OCI-LY3 (cell line): ENCODE data around the gene LGALS7B.
"Not testable (repeated sequence)": the region's sequence is repeated elsewhere in the genome, so short reads cannot be mapped to it uniquely, and the experiment has no call there.

ENCODE experiments used
- H2AFZ ChIP-seq: fragments of 200-600, 300-600 bp; shearing (Covaris generic); 2 replicates; pipeline ENCODE4 v1.6.0; 2014; ENCODE audit warnings: antibody characterized with exemption, low read depth, low read length
- H3K27ac ChIP-seq: fragments of 200-600, 300-600 bp; sonication (generic); 2 replicates; pipeline ENCODE4 v1.5.1; 2014; ENCODE audit warnings: mild to moderate bottlenecking, low read length, moderate library complexity, mixed read lengths
- H3K27me3 ChIP-seq: fragments of 200-600, 300-600 bp; sonication (generic); 2 replicates; pipeline ENCODE4 v1.6.1; 2014; ENCODE audit warnings: low read depth, low read length, mixed read lengths
- H3K36me3 ChIP-seq: fragments of 200-600, 300-600 bp; sonication (generic); replicated peaks from 2 replicates; pipeline ENCODE3; 2014; ENCODE audit warnings: low read depth, low read length, mixed read lengths
- H3K4me1 ChIP-seq: fragments of 300-600, 200-600 bp; sonication (generic); 2 replicates; pipeline ENCODE4 v1.6.1; 2014; ENCODE audit warnings: low read length, mixed read lengths
- H3K4me2 ChIP-seq: fragments of 200-600, 300-600 bp; sonication (generic); 2 replicates; pipeline ENCODE4 v1.6.1; 2014; ENCODE audit warnings: low read length, mixed read lengths
- H3K4me3 ChIP-seq: fragments of 300-600, 200-600 bp; sonication (generic); 2 replicates; pipeline ENCODE4 v1.5.1; 2014; ENCODE audit warnings: antibody characterized with exemption, mild to moderate bottlenecking, low read length, moderate library complexity
- H3K79me2 ChIP-seq: fragments of 300-600, 200-600 bp; shearing (Covaris generic); 2 replicates; pipeline ENCODE4 v1.6.1; 2014; ENCODE audit warnings: mild to moderate bottlenecking, low read length, mixed read lengths
- H3K9ac ChIP-seq: fragments of 300-600, 200-600 bp; shearing (Covaris generic); 2 replicates; pipeline ENCODE4 v1.6.0; 2014; ENCODE audit warnings: mild to moderate bottlenecking, low read length, moderate library complexity
- H3K9me3 ChIP-seq: fragments of 200-600, 300-600 bp; shearing (Covaris generic); 2 replicates; pipeline ENCODE4 v1.6.1; 2014; ENCODE audit warnings: low read length, mixed read lengths; ENCODE audit not compliant: insufficient read depth
- H4K20me1 ChIP-seq: fragments of 200-600, 300-600 bp; sonication (generic); 2 replicates; pipeline ENCODE4 v1.6.1; 2016; ENCODE audit warnings: low read length, mixed read lengths; ENCODE audit not compliant: insufficient read depth
- EZH2phosphoT487 ChIP-seq: fragments of 200-600 bp; shearing (Covaris generic); IDR thresholded peaks from 2 replicates; pipeline ENCODE4 v1.6.1; 2018; ENCODE audit warnings: antibody characterized with exemption, mixed run types, low read depth
- TF ChIP-seq, protein P1 (sequence below): fragments of 200-600, 300-600 bp; sonication (generic); IDR thresholded peaks from 2 replicates; pipeline ENCODE4 v1.5.1; 2014; ENCODE audit warnings: antibody characterized with exemption, low read length, low read depth

LGALS7B gene

GRCh38 chr19:38809592-38810252 is 20.7 kb downstream of the LGALS7B start:
- H2AFZ ChIP-seq: no peak overlapping the region
- H3K9ac ChIP-seq: no peak overlapping the region
- no peaks in the 10 kb centered on the region for H3K4me1 ChIP-seq
- TF ChIP-seq, protein P1, sequence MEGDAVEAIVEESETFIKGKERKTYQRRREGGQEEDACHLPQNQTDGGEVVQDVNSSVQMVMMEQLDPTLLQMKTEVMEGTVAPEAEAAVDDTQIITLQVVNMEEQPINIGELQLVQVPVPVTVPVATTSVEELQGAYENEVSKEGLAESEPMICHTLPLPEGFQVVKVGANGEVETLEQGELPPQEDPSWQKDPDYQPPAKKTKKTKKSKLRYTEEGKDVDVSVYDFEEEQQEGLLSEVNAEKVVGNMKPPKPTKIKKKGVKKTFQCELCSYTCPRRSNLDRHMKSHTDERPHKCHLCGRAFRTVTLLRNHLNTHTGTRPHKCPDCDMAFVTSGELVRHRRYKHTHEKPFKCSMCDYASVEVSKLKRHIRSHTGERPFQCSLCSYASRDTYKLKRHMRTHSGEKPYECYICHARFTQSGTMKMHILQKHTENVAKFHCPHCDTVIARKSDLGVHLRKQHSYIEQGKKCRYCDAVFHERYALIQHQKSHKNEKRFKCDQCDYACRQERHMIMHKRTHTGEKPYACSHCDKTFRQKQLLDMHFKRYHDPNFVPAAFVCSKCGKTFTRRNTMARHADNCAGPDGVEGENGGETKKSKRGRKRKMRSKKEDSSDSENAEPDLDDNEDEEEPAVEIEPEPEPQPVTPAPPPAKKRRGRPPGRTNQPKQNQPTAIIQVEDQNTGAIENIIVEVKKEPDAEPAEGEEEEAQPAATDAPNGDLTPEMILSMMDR: no peak
- no peak for TF ChIP-seq EZH2phosphoT487
- H3K4me2 ChIP-seq: no peak overlapping the region
- H3K27ac ChIP-seq: no peak overlapping the region
- no peaks in the 10 kb centered on the region for H3K79me2 ChIP-seq
- H4K20me1 ChIP-seq: no peaks in the 10 kb centered on the region
- H3K27me3 ChIP-seq: no peaks in the 10 kb centered on the region
- no peak overlapping the region for H3K4me3 ChIP-seq
- H3K9me3 ChIP-seq: no peaks in the 10 kb centered on the region
- H3K36me3 ChIP-seq: no peaks in the 10 kb centered on the region

DNA sequence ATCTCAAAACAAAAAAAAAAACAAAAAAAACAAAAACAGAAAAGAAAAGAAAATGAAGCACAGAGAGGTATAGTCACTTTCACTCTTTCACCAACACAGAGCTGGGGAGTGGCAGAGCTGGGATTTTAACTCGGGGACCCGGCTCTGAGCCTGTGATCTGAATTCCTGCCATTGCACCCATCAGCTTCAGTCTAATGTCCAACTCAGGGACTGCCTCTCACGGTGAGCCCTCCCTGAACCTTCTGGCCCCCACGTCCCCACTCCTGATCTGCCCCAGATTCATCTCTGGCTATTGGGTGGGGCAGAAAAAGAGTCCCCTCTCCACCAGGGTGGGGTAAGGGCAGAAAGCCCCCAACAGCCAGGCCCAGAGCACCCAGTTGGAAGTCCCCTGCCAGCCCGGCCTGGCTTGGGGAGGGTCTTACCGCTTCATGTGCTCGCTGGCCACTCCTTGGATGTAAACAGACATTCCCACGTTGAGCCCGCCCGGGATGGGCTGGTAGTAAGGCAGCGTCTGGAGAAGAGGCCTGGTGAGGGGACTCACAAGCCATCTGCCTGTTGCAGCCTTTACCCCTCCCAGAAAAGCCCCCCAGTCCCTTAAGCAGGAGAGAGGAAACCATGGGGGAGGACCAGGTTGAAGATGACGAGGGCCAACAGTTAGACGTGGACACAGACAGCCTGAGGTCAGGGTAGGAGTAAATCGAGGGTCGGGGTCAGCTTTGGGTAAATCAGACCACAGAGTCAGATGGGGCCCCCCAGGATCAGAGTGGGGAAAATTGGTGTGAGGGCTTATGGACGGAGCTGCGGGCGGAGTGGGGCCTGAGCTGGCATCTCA is 23.2 kb downstream of the LGALS7B start:
- no peak overlapping the region for H3K4me2 ChIP-seq
- H3K36me3 ChIP-seq: peaks cover 13% of the 10 kb centered on the region
- H3K79me2 ChIP-seq: no peaks in the 10 kb centered on the region
- no peaks in the 10 kb centered on the region for H4K20me1 ChIP-seq
- no peak overlapping the region for H2AFZ ChIP-seq
- H3K9ac ChIP-seq: no peak overlapping the region
- no peak overlapping the region for H3K4me3 ChIP-seq
- TF ChIP-seq, protein P1: no peak
- no peak for TF ChIP-seq EZH2phosphoT487
- no peak overlapping the region for H3K27ac ChIP-seq
- no peaks in the 10 kb centered on the region for H3K4me1 ChIP-seq
- H3K9me3 ChIP-seq: no peaks in the 10 kb centered on the region
- no peaks in the 10 kb centered on the region for H3K27me3 ChIP-seq

DNA sequence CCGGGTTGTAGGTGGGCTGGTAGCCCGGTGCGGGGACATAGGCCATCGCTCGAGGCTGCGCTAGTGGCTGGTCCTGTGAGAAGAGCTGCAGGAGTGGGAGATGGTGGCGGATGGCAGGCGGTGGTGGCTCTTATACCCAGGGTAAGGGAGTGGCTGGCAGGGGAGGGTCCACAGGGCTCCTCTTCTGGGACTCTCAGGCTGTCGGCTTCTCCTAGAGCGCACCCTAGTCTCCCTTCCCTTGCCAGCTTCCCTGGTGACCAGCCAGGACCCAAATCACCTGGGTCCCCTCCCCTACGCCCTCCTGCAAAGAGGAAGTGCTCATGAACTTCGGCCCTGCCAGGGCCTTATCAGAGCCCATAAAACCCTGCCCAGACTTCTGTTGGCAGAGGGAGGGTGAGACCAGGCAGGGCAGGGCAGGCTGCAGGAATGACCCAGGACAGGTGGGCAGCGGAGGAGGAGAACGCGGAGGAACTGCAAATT is 23.9 kb downstream of the LGALS7B start, which contains the start of gene LGALS4:
LGALS4 (minus strand) TSS at position 105 of the 480 bp plus-strand sequence; CDS start at position 46, 59 bp downstream.
- Histone ChIP-seq H3K4me1 (no peaks in the 10 kb centered on the region), H3K9me3 (no peaks in the 10 kb centered on the region), H3K27ac (no peak within 1 kb of the TSS), H3K79me2 (no peaks in the 10 kb centered on the region), H2AFZ (no peak within 1 kb of the TSS), H4K20me1 (no peaks in the 10 kb centered on the region), H3K36me3 (peaks cover 19% of the 10 kb centered on the region), H3K9ac (no peak within 1 kb of the TSS), H3K4me3 (no peak within 1 kb of the TSS), H3K27me3 (no peaks in the 10 kb centered on the region), H3K4me2 (no peak within 1 kb of the TSS)
- TF ChIP-seq, protein P1: no peak
- TF ChIP-seq EZH2phosphoT487: no peak

DNA sequence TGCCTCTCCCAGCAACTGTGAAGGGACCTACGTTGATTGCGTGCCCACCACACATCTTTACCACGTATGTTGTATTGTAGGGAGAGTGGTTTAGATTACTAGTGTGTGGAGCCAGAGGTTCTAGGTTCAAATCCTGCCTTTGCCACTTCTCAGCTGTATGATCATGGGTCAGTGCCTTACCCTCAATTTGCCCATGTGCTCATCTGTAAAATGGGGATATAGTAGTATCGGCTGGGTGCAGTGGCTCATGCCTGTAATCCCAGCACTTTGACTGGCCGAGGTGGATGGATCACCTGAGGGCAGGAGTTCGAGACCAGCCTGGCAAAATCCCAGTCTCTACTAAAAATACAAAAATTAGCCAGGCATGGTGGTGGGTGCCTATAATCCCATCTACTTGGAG is 24.3 kb downstream of the LGALS7B start:
- no peak overlapping the region for H3K4me2 ChIP-seq
- no peaks in the 10 kb centered on the region for H3K9me3 ChIP-seq
- no peaks in the 10 kb centered on the region for H4K20me1 ChIP-seq
- H3K4me1 ChIP-seq: no peaks in the 10 kb centered on the region
- no peak overlapping the region for H2AFZ ChIP-seq
- H3K27ac ChIP-seq: no peak overlapping the region
- H3K79me2 ChIP-seq: no peaks in the 10 kb centered on the region
- no peak overlapping the region for H3K4me3 ChIP-seq
- no peak for TF ChIP-seq EZH2phosphoT487
- TF ChIP-seq, protein P1: no peak
- H3K36me3 ChIP-seq: peaks cover 22% of the 10 kb centered on the region
- H3K27me3 ChIP-seq: no peaks in the 10 kb centered on the region
- no peak overlapping the region for H3K9ac ChIP-seq

DNA sequence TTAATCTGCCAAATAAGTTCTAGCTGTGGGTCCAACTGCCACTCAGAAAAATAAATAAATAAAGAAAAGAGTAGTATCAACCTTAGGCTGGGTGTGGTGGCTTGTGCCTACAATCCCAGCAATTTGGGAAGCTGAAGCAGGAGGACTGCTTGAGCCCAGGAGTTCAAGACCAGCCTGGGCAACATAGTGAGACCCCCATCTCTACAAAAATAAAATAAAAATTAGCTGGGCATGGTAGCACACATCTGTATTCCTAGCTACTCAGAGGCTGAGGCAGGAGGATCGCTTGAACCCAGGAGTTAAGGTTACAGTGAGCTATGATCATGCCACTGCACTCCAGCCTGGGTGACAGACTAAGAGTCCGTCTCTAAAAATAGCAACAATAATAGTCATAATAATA is 24.9 kb downstream of the LGALS7B start:
- not testable (repeated sequence) for H3K9me3 ChIP-seq, H2AFZ ChIP-seq, H3K4me1 ChIP-seq, H3K79me2 ChIP-seq, H3K4me2 ChIP-seq, H3K27ac ChIP-seq, H3K27me3 ChIP-seq, H4K20me1 ChIP-seq, H3K4me3 ChIP-seq, H3K9ac ChIP-seq
- peaks cover 22% of the 10 kb centered on the region for H3K36me3 ChIP-seq
